Fibroblast of lung (primary cell): ENCODE results near the gene ALPK3. TPM values are rescaled to one million over a fixed set of nuclear protein-coding genes. Genes with fewer than 3 reads are reported as not detected.

Source experiments
- DNase-seq, 2 donors: peaks; one replicate each; pipeline versions ENCODE4 v3.0.0 to v3.0.0-alpha.2; 2010; ENCODE audit warnings: low read depth in 2 of 2
- H2AFZ ChIP-seq: 2 replicates; pipeline ENCODE4 v1.5.1; 2012; ENCODE audit warnings: low read length, control low read depth, inconsistent platforms
- H3K27ac ChIP-seq: 2 replicates; pipeline ENCODE4 v1.5.1; 2011; ENCODE audit warnings: low read length, control low read depth; ENCODE audit not compliant: insufficient read depth
- H3K27me3 ChIP-seq: 2 replicates; pipeline ENCODE4 v1.5.1; 2011; ENCODE audit warnings: mild to moderate bottlenecking, low read length; ENCODE audit not compliant: control insufficient read depth, insufficient read depth
- H3K36me3 ChIP-seq: 2 replicates; pipeline ENCODE4 v1.5.1; 2011; ENCODE audit warnings: low read length; ENCODE audit not compliant: control insufficient read depth, insufficient read depth
- H3K4me1 ChIP-seq: 2 replicates; pipeline ENCODE4 v1.5.1; 2011; ENCODE audit warnings: low read length; ENCODE audit not compliant: control insufficient read depth, insufficient read depth; ENCODE audit errors: extremely low read depth
- H3K4me2 ChIP-seq: 2 replicates; pipeline ENCODE4 v1.5.1; 2011; ENCODE audit warnings: low read length, control low read depth; ENCODE audit not compliant: insufficient read depth; ENCODE audit errors: extremely low read depth
- H3K4me3 ChIP-seq, 4 experiments: fragments of 200-600 bp in 1 of 4; sonication (generic) in 1 of 4; replicated peaks in 1 of 4; 2 replicates each; pipeline ENCODE4 v1.5.1; 2011 to 2016; ENCODE audit warnings: low read length in 4 of 4, low read depth in 3 of 4, mild to moderate bottlenecking in 3 of 4, control low read depth in 2 of 4, inconsistent platforms in 1 of 4, mixed read lengths in 1 of 4; ENCODE audit not compliant: insufficient read depth in 1 of 4; ENCODE audit errors: control extremely low read depth in 1 of 4
- H3K79me2 ChIP-seq: 2 replicates; pipeline ENCODE4 v1.5.1; 2012; ENCODE audit warnings: mild to moderate bottlenecking, low read length, inconsistent platforms; ENCODE audit not compliant: control insufficient read depth, insufficient read depth
- H3K9ac ChIP-seq: 2 replicates; pipeline ENCODE4 v1.5.1; 2011; ENCODE audit warnings: mild to moderate bottlenecking, low read length, control low read depth; ENCODE audit not compliant: insufficient read depth
- H3K9me3 ChIP-seq: 2 replicates; pipeline ENCODE4 v1.5.1; 2012; ENCODE audit warnings: low read depth, low read length; ENCODE audit not compliant: control insufficient read depth, insufficient read depth
- H4K20me1 ChIP-seq: 2 replicates; pipeline ENCODE4 v1.5.1; 2011; ENCODE audit warnings: low read length; ENCODE audit not compliant: control insufficient read depth, insufficient read depth; ENCODE audit errors: extremely low read depth
- EZH2 ChIP-seq: IDR thresholded peaks from 2 replicates; pipeline ENCODE4 v1.5.1; 2012; ENCODE audit warnings: low read length, control low read depth, mild to moderate bottlenecking; ENCODE audit errors: missing control alignments
- polyA plus RNA-seq, 2 donors: library from polyadenylated mRNA; depleted of rRNA in 1 of 2; stranded (reverse) in 1 of 2; unstranded in 1 of 2; fragments of >200 nt; gene quantifications; 2 replicates each; pipeline ENCODE4 v1.2.1, GENCODE V29; 2011 to 2012; ENCODE audit warnings: missing spikeins in 1 of 2
- total RNA-seq: library from RNA; depleted of rRNA; stranded (reverse); fragments of >200 nt; gene quantifications from 2 replicates; pipeline ENCODE4 v1.2.1, GENCODE V29; 2014
- TF ChIP-seq, protein P1 (sequence below), 2 donors: IDR thresholded peaks in 1 of 2; conservative IDR thresholded peaks in 1 of 2; 1 replicate in 1 of 2; 2 replicates in 1 of 2; pipeline ENCODE4 v1.5.1; 2011 to 2012; ENCODE audit warnings: low read length in 2 of 2, control low read depth in 1 of 2, inconsistent platforms in 1 of 2, low read depth in 1 of 2, mild to moderate bottlenecking in 1 of 2

The ALPK3 gene
- total and polyA plus RNA-seq, 2 donors (not counting 1 experiment from before 2014, with no cell fraction given) = 0.03 to 0.50 TPM

DNA sequence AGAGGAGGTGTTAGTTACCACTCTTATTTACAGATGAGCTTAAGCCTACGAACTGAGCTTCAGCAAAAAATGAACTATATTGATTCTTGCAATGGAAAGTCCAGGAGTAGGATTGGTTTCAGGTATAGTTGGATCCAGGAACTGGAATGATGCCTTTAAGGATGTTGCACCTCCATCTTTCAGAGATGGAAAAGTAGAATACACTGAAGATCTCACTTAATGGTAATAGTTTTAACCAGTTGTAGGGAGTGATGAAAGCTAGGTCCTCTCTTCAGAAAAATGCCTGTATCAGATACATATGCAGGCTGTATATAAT lies 69.8 kb downstream of the ALPK3 start:
- H3K27me3 ChIP-seq = peaks cover 9% of the 10 kb centered on the region
- TF ChIP-seq, protein P1, sequence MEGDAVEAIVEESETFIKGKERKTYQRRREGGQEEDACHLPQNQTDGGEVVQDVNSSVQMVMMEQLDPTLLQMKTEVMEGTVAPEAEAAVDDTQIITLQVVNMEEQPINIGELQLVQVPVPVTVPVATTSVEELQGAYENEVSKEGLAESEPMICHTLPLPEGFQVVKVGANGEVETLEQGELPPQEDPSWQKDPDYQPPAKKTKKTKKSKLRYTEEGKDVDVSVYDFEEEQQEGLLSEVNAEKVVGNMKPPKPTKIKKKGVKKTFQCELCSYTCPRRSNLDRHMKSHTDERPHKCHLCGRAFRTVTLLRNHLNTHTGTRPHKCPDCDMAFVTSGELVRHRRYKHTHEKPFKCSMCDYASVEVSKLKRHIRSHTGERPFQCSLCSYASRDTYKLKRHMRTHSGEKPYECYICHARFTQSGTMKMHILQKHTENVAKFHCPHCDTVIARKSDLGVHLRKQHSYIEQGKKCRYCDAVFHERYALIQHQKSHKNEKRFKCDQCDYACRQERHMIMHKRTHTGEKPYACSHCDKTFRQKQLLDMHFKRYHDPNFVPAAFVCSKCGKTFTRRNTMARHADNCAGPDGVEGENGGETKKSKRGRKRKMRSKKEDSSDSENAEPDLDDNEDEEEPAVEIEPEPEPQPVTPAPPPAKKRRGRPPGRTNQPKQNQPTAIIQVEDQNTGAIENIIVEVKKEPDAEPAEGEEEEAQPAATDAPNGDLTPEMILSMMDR (conservative IDR thresholded peaks at IDR 0.05 in 1 of 2, IDR thresholded peaks at IDR 0.05 in 1 of 2; ENCODE audit: low read depth in 1 of 2, low read length in 2 of 2) = no peak
- no peak for TF ChIP-seq EZH2
- no peak overlapping the region for H3K4me3 ChIP-seq
- no peak overlapping the region for H3K9ac ChIP-seq
- no peak for DNase-seq
- no peak overlapping the region for H2AFZ ChIP-seq
- no peaks in the 10 kb centered on the region for H3K36me3 ChIP-seq
- no peaks in the 10 kb centered on the region for H3K4me1 ChIP-seq
- H3K27ac ChIP-seq = no peak overlapping the region
- no peaks in the 10 kb centered on the region for H3K9me3 ChIP-seq
- H3K79me2 ChIP-seq = no peaks in the 10 kb centered on the region
- no peaks in the 10 kb centered on the region for H4K20me1 ChIP-seq
- no peak overlapping the region for H3K4me2 ChIP-seq

DNA sequence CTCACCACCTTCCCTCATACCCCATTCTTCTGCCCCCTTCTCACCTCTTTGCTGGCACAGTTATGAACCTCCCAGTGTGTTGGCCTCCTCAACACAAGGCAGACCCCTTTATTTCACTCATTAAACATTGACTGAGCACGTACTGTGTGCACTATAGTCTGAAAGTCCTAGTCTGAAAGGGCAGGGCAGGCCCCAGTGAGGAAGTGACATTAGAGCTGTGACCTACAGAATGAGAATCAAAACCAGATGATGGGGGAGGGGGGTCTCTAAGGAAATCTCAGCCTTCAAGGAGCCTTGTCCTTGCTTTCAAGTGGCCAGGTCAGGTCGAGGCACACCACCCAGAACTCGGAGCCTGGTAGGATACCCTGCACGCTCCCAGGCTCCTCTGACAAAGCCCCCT lies 70.8 kb downstream of the ALPK3 start:
- Histone ChIP-seq H3K4me1 (no peaks in the 10 kb centered on the region), H3K9me3 (no peaks in the 10 kb centered on the region), H3K4me2 (no peak overlapping the region), H3K9ac (no peak overlapping the region), H3K27ac (no peak overlapping the region), H3K4me3 (no peak overlapping the region), H3K36me3 (no peaks in the 10 kb centered on the region), H4K20me1 (no peaks in the 10 kb centered on the region), H3K27me3 (peaks cover 9% of the 10 kb centered on the region), H3K79me2 (no peaks in the 10 kb centered on the region), H2AFZ (no peak overlapping the region)
- no peak for DNase-seq
- TF ChIP-seq, protein P1 (conservative IDR thresholded peaks at IDR 0.05 in 1 of 2, IDR thresholded peaks at IDR 0.05 in 1 of 2; ENCODE audit: low read depth in 1 of 2, low read length in 2 of 2) = no peak
- TF ChIP-seq EZH2 = no peak

DNA sequence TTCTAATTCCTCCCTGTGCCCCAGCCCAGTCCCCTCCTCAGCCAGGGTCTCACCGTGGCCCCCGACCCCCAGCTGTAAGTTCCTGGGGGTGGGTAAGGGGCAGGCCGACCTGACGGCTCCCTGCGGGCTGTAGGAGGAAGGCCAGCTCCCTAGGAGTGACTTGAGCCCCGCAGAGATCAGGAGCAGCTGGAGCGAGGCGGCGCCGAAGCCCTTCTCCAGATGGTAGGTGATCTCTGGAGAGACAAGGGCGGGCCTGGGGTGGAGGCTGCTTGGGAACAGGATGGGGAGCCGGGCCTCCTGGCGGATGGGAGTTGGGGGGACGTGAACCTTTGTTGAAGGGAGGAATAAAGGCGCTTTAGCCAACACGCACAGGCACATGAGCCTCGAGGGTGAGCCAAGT lies 71.5 kb downstream of the ALPK3 start:
- Histone ChIP-seq H3K4me1 (no peaks in the 10 kb centered on the region), H3K79me2 (no peaks in the 10 kb centered on the region), H2AFZ (no peak overlapping the region), H3K27ac (no peak overlapping the region), H3K4me2 (no peak overlapping the region), H3K4me3 (no peak overlapping the region), H3K9ac (no peak overlapping the region), H4K20me1 (no peaks in the 10 kb centered on the region), H3K36me3 (no peaks in the 10 kb centered on the region), H3K9me3 (no peaks in the 10 kb centered on the region), H3K27me3 (peaks cover 9% of the 10 kb centered on the region)
- no peak for DNase-seq
- TF ChIP-seq, protein P1 (conservative IDR thresholded peaks at IDR 0.05 in 1 of 2, IDR thresholded peaks at IDR 0.05 in 1 of 2; ENCODE audit: low read depth in 1 of 2, low read length in 2 of 2) = no peak
- no peak for TF ChIP-seq EZH2
